Smooth muscle cell (in vitro differentiated cells): ENCODE measurements around the gene EFHD2. TPM values are rescaled to one million over a fixed set of nuclear protein-coding genes. Genes with fewer than 3 reads are reported as not detected.
"Not testable (repeated sequence)": the region's sequence is repeated elsewhere in the genome, so short reads cannot be mapped to it uniquely, and the experiment has no call there.

Experiments used
- DNase-seq: peaks from one replicate; lab custom pipeline; 2025; ENCODE audit not compliant: unreplicated experiment; lab: John Stamatoyannopoulos, UW
- H2AFZ ChIP-seq: fragments of 200-600 bp; sonication (generic); 2 replicates; pipeline ENCODE4 v1.6.0; 2016; ENCODE audit warnings: antibody characterized with exemption, low read depth, mild to moderate bottlenecking
- H3F3A ChIP-seq: fragments of 200-600 bp; sonication (generic); 2 replicates; pipeline ENCODE4 v1.6.0; 2017; ENCODE audit warnings: antibody characterized with exemption, low read depth
- H3K27ac ChIP-seq: fragments of 200-600 bp; sonication (generic); 2 replicates; pipeline ENCODE4 v1.5.1; 2016; ENCODE audit warnings: low read depth, mild to moderate bottlenecking
- H3K27me3 ChIP-seq: fragments of 200-600 bp; sonication (generic); 2 replicates; pipeline ENCODE4 v1.6.1; 2016; ENCODE audit warnings: low read depth, mild to moderate bottlenecking
- H3K36me3 ChIP-seq: fragments of 200-600 bp; sonication (generic); 2 replicates; pipeline ENCODE4 v1.5.1; 2016; ENCODE audit warnings: low read depth
- H3K4me1 ChIP-seq: fragments of 200-600 bp; sonication (generic); 2 replicates; pipeline ENCODE4 v1.5.1; 2016; ENCODE audit warnings: low read depth
- H3K4me2 ChIP-seq: fragments of 200-600 bp; sonication (generic); 2 replicates; pipeline ENCODE4 v1.6.0; 2016; ENCODE audit warnings: mild to moderate bottlenecking
- H3K4me3 ChIP-seq: fragments of 200-600 bp; sonication (generic); 2 replicates; pipeline ENCODE4 v1.5.1; 2016; ENCODE audit warnings: mild to moderate bottlenecking
- H3K79me2 ChIP-seq: fragments of 200-600 bp; sonication (generic); 2 replicates; pipeline ENCODE4 v1.6.0; 2016; ENCODE audit warnings: low read depth, mild to moderate bottlenecking
- H3K9ac ChIP-seq: fragments of 200-600 bp; sonication (generic); 2 replicates; pipeline ENCODE4 v1.6.0; 2016; ENCODE audit warnings: low read depth
- H3K9me3 ChIP-seq: fragments of 200-600 bp; sonication (generic); replicated peaks from 2 replicates; pipeline ENCODE4 v1.5.1; 2016; ENCODE audit warnings: low read depth
- H4K20me1 ChIP-seq: fragments of 200-600 bp; sonication (generic); 2 replicates; pipeline ENCODE4 v1.6.0; 2016; ENCODE audit warnings: low read depth
- CTCF ChIP-seq: fragments of 200-600 bp; sonication (generic); IDR thresholded peaks from 2 replicates; pipeline ENCODE4 v1.5.1; 2017; ENCODE audit warnings: borderline replicate concordance, mild to moderate bottlenecking, antibody characterized with exemption; ENCODE audit not compliant: insufficient read depth, poor library complexity, severe bottlenecking
- WGBS: methylation state at CpG from one replicate; pipeline ENCODE4 v1.1.7; 2016; ENCODE audit warnings: low lambda C conversion rate; 5-methylcytosine and 5-hydroxymethylcytosine counted together
- polyA plus RNA-seq: library from polyadenylated mRNA; unstranded; fragments of >200 nt; fragmentation: Nextera tagmentation; extraction: Ambion mirVana; gene quantifications from 2 replicates; pipeline ENCODE4 v1.2.1, GENCODE V29; 2016
- total RNA-seq: library from RNA; depleted of rRNA; stranded (reverse); fragments of >200 nt; gene quantifications from 2 replicates; pipeline ENCODE4 v1.2.3, GENCODE V29; 2014

Gene EFHD2
- total and polyA plus RNA-seq, 2 experiments from 2014 or later = 7.0 to 22.9 TPM

DNA sequence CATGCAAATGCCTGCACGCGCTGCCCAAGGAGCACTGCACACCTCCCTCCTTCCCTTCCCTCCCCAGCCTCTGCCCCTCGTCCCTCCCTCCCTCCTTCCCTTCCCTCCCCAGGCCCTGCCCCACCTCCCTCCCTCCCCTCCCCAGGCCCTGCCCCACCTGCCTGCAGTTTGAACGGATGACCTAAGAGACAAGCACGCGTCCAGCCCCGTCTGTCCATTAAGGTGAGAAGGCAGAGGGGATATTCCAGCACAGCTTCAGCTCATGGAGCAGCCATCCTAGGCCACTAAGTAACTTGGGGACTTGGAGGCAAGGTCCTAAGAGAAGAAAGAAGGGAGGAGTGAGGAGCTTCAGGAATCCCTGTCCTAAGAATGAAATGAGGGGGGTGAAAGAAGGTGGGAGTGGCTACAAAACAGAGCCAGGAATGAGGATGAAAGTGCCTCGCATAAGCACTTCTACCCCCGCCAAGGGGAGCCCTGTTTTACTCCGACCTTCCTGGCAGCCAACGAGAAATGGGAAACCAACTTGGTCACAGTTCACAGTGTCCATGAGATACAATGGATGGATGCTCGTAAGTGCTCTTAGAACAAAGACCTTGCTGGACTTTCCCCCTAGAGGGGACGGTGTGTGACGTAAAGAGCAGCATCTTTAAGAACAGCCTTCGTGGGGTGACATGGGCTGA is 21.3 kb upstream of the EFHD2 start:
- Histone ChIP-seq H2AFZ (no peak overlapping the region), H3K9ac (no peak overlapping the region), H3K4me1 (peaks cover 17% of the 10 kb centered on the region), H3K79me2 (no peaks in the 10 kb centered on the region), H3K4me3 (no peak overlapping the region), H4K20me1 (no peaks in the 10 kb centered on the region), H3K36me3 (no peaks in the 10 kb centered on the region), H3K9me3 (no peaks in the 10 kb centered on the region), H3K27me3 (peaks cover 62% of the 10 kb centered on the region), H3F3A (no peaks in the 10 kb centered on the region), H3K27ac (no peak overlapping the region), H3K4me2 (no peak overlapping the region)
- 61% methylated on average over 14 of the region's 15 CpGs for WGBS
- TF ChIP-seq CTCF = no peak
- no peak for DNase-seq

DNA sequence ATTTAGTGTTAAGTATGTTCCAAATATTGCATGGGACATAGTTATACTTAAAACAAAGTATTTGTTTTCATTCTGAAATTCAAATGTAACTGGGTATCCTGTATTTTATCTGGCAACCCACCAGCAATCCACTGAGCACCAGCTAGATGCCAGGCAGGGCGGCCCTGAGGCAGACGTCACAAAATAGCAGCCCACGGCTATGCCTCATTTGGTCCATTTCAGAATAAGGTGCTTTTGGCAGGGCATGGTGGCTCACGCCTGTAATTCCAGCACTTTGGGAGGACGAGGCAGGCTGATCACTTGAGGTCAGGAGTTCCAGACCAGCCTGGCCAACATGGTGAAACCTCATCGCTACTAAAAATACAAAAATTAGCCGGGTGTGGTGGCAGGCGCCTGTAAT is 19.9 kb upstream of the EFHD2 start:
- Histone ChIP-seq H3K27me3 (peaks cover 57% of the 10 kb centered on the region), H3K4me1 (peaks cover 16% of the 10 kb centered on the region)
- not testable (repeated sequence) for H3K4me2 ChIP-seq, H4K20me1 ChIP-seq, H3F3A ChIP-seq, H3K79me2 ChIP-seq, H2AFZ ChIP-seq, H3K4me3 ChIP-seq, H3K27ac ChIP-seq, DNase-seq, H3K9ac ChIP-seq, H3K9me3 ChIP-seq, H3K36me3 ChIP-seq
- WGBS = 97% methylated on average over 8 of the region's 8 CpGs

DNA sequence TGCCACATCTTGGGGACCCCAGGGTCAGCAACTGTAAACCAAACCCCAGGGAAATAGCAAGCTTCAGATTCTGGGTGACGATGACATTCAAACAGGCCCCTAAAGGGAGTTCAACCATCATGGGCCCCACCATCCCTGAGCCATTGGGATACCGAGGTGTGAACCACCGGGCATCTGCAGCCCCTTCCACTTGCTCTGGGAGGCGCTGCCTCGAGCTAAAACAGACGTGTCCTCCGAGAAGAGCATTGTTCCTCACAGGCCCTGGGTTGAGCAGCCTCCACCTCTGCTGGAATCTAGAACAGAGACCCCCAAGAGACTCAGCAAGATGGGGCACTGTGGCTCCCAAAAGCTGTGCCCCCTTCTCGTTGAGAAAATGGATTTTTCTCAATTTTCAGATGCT is 19.0 kb upstream of the EFHD2 start:
- TF ChIP-seq CTCF = no peak

GRCh38 chr1:15391366-15391765 is 18.3 kb upstream of the EFHD2 start:
- H2AFZ ChIP-seq = no peak overlapping the region
- no peaks in the 10 kb centered on the region for H4K20me1 ChIP-seq
- H3K9ac ChIP-seq = no peak overlapping the region
- H3K27ac ChIP-seq = no peak overlapping the region
- no peak for DNase-seq
- H3K36me3 ChIP-seq = no peaks in the 10 kb centered on the region
- no peak overlapping the region for H3K4me2 ChIP-seq
- 70% methylated on average over 4 of the region's 4 CpGs for WGBS
- no peaks in the 10 kb centered on the region for H3F3A ChIP-seq
- H3K4me1 ChIP-seq = peaks cover 8% of the 10 kb centered on the region
- no peaks in the 10 kb centered on the region for H3K79me2 ChIP-seq
- no peak for TF ChIP-seq CTCF
- no peaks in the 10 kb centered on the region for H3K9me3 ChIP-seq
- H3K4me3 ChIP-seq = no peak overlapping the region
- H3K27me3 ChIP-seq = peaks cover 42% of the 10 kb centered on the region

More for the DNA sequence above, 19.0 kb upstream of the EFHD2 start:
- H3K4me2 ChIP-seq = no peak overlapping the region
- peaks cover 13% of the 10 kb centered on the region for H3K4me1 ChIP-seq
- no peak overlapping the region for H3K27ac ChIP-seq
- H3K36me3 ChIP-seq = no peaks in the 10 kb centered on the region
- H4K20me1 ChIP-seq = no peaks in the 10 kb centered on the region
- no peak overlapping the region for H2AFZ ChIP-seq
- peaks cover 49% of the 10 kb centered on the region for H3K27me3 ChIP-seq
- H3K79me2 ChIP-seq = no peaks in the 10 kb centered on the region
- no peak for DNase-seq
- H3K9me3 ChIP-seq = no peaks in the 10 kb centered on the region
- H3K4me3 ChIP-seq = no peak overlapping the region
- 89% methylated on average over 8 of the region's 8 CpGs for WGBS
- H3K9ac ChIP-seq = no peak overlapping the region
- H3F3A ChIP-seq = no peaks in the 10 kb centered on the region
